ENCODE results near the gene TIPARP.
"Not testable (repeated sequence)": the region's sequence is repeated elsewhere in the genome, so short reads cannot be mapped to it uniquely, and the experiment has no call there.

The TIPARP gene

GRCh38 chr3:156693166-156693565, 18.8 kb downstream of the TIPARP start:
- Histone ChIP-seq H3K9ac (ENCODE audit: low read length) (no peak overlapping the region), H3K9me3 (ENCODE audit: control insufficient read depth, insufficient read depth, low read depth, low read length) (no peaks in the 10 kb centered on the region), H3K4me3 (ENCODE audit: low read depth, low read length) (no peak overlapping the region), H3K27me3 (ENCODE audit: control insufficient read depth, insufficient read depth, low read length) (no peaks in the 10 kb centered on the region), H3K4me1 (ENCODE audit: control insufficient read depth, insufficient read depth, low read length) (no peaks in the 10 kb centered on the region), H3K36me3 (ENCODE audit: control insufficient read depth, insufficient read depth, low read length) (peaks cover 38% of the 10 kb centered on the region), H3K27ac (ENCODE audit: low read depth, low read length) (no peak overlapping the region)

DNA sequence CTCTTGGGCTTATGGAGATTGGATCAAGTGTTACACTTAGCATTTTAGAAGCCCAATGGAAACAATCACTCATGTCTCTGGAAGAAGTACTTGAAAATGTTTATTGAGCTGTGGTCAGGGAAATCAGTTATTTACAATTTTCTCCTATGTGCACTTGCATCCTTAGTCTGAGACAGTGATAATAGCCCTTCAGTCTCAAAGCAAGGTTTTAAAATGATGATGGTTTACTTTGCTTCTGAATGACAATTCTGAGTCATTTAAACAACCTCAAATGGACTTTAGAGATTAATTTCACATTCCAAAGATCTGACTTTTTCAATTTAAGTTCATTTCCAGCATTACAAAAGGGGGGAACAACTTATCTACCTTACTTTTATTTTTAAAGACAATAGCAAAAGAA, 20.1 kb downstream of the TIPARP start:
- Histone ChIP-seq H3K4me1 (ENCODE audit: control insufficient read depth, insufficient read depth, low read length) (no peaks in the 10 kb centered on the region), H3K36me3 (ENCODE audit: control insufficient read depth, insufficient read depth, low read length) (peaks cover 46% of the 10 kb centered on the region), H3K9me3 (ENCODE audit: control insufficient read depth, insufficient read depth, low read depth, low read length) (no peaks in the 10 kb centered on the region), H3K27ac (ENCODE audit: low read depth, low read length) (no peak overlapping the region), H3K4me3 (ENCODE audit: low read depth, low read length) (no peak overlapping the region), H3K27me3 (ENCODE audit: control insufficient read depth, insufficient read depth, low read length) (no peaks in the 10 kb centered on the region), H3K9ac (ENCODE audit: low read length) (no peak overlapping the region)

GRCh38 chr3:156702367-156702766, 28.0 kb downstream of the TIPARP start:
- Histone ChIP-seq H3K9me3 (ENCODE audit: control insufficient read depth, insufficient read depth, low read depth, low read length) (no peaks in the 10 kb centered on the region), H3K4me3 (ENCODE audit: low read depth, low read length) (no peak overlapping the region), H3K27ac (ENCODE audit: low read depth, low read length) (no peak overlapping the region), H3K27me3 (ENCODE audit: control insufficient read depth, insufficient read depth, low read length) (no peaks in the 10 kb centered on the region), H3K4me1 (ENCODE audit: control insufficient read depth, insufficient read depth, low read length) (no peaks in the 10 kb centered on the region), H3K36me3 (ENCODE audit: control insufficient read depth, insufficient read depth, low read length) (peaks cover 45% of the 10 kb centered on the region), H3K9ac (ENCODE audit: low read length) (no peak overlapping the region)

GRCh38 chr3:156704370-156705036, 30.1 kb downstream of the TIPARP start:
- peaks cover 29% of the 10 kb centered on the region for H3K36me3 ChIP-seq (ENCODE audit: control insufficient read depth, insufficient read depth, low read length)
- H3K4me3 ChIP-seq (ENCODE audit: low read depth, low read length), result no peak overlapping the region
- no peak overlapping the region for H3K27ac ChIP-seq (ENCODE audit: low read depth, low read length)
- H3K27me3 ChIP-seq (ENCODE audit: control insufficient read depth, insufficient read depth, low read length), result no peaks in the 10 kb centered on the region
- no peaks in the 10 kb centered on the region for H3K9me3 ChIP-seq (ENCODE audit: control insufficient read depth, insufficient read depth, low read depth, low read length)
- H3K9ac ChIP-seq (ENCODE audit: low read length), result no peak overlapping the region
- no peaks in the 10 kb centered on the region for H3K4me1 ChIP-seq (ENCODE audit: control insufficient read depth, insufficient read depth, low read length)

DNA sequence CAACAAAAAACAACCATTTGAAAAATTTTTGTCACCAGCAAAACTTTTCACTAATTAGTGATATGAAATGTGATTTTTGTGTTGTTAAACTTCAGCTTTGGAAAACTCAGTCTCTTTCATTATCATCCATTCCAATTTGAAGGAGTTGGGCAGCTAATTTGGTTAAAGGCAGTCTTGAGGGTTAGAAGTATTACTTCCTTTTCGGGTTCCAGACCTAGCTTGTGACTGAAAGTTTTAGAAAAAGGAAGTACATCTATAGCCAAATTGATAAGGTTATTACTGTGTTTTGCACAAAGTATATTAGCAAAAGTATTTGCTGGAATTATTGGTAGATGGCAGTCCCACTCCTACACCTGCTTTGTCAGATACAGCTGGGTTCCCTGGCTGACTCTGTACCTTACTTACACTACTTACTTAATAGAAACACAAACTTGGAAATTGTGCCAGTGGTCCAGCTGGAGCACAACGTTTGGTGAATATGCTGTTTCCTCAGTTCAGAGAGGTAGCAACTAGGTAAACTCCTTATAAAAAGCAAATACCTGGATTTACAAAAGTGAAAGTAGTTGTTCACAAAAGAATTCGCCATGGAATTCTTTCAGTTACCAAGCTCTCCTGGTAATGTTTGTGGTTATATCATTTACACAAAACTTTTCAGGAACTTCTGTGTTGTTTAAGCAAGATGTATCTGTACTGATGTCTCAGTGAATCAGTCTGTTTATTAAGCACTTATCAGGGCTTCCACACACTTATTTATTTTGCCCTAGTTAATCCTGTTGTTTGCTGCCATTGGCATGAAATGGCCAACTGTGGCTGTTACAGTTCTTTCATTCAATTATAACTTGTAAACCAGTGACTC, 31.6 kb downstream of the TIPARP start:
- H3K27me3 ChIP-seq (ENCODE audit: control insufficient read depth, insufficient read depth, low read length), result no peaks in the 10 kb centered on the region
- no peak overlapping the region for H3K9ac ChIP-seq (ENCODE audit: low read length)
- H3K9me3 ChIP-seq (ENCODE audit: control insufficient read depth, insufficient read depth, low read depth, low read length), result no peaks in the 10 kb centered on the region
- H3K4me3 ChIP-seq (ENCODE audit: low read depth, low read length), result no peak overlapping the region
- no peaks in the 10 kb centered on the region for H3K4me1 ChIP-seq (ENCODE audit: control insufficient read depth, insufficient read depth, low read length)
- peaks cover 31% of the 10 kb centered on the region for H3K36me3 ChIP-seq (ENCODE audit: control insufficient read depth, insufficient read depth, low read length)
- no peak overlapping the region for H3K27ac ChIP-seq (ENCODE audit: low read depth, low read length)

DNA sequence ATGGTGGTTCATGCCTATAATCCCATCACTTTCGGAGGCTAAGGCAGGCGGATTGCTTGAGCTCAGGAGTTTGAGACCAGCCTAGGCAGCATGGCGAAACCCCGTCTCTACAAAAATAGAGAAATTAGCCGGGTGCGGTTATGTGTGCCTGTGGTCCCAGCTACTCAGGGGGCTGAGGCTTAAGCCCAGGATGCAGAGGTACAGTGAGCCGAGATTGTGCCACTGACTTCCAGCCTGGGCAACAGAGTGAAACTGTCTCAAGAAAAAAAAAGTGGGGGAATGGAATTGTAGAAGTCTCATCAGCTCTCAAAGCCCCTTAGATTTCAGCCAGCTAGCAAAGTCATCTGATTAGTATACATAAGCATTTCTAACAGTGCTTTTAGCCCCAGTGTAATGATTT, 33.2 kb downstream of the TIPARP start:
- Histone ChIP-seq H3K4me1 (ENCODE audit: control insufficient read depth, insufficient read depth, low read length) (no peaks in the 10 kb centered on the region), H3K36me3 (ENCODE audit: control insufficient read depth, insufficient read depth, low read length) (peaks cover 31% of the 10 kb centered on the region), H3K27ac (ENCODE audit: low read depth, low read length) (no peak overlapping the region), H3K9me3 (ENCODE audit: control insufficient read depth, insufficient read depth, low read depth, low read length) (no peaks in the 10 kb centered on the region), H3K9ac (ENCODE audit: low read length) (no peak overlapping the region), H3K4me3 (ENCODE audit: low read depth, low read length) (no peak overlapping the region), H3K27me3 (ENCODE audit: control insufficient read depth, insufficient read depth, low read length) (no peaks in the 10 kb centered on the region)

- Histone ChIP-seq H3K4me1 (ENCODE audit: control insufficient read depth, insufficient read depth, low read length) (no peaks in the 10 kb centered on the region), H3K27ac (ENCODE audit: low read depth, low read length) (no peak overlapping the region), H3K9ac (ENCODE audit: low read length) (no peak overlapping the region), H3K36me3 (ENCODE audit: control insufficient read depth, insufficient read depth, low read length) (peaks cover 13% of the 10 kb centered on the region), H3K4me3 (ENCODE audit: low read depth, low read length) (no peak overlapping the region), H3K27me3 (ENCODE audit: control insufficient read depth, insufficient read depth, low read length) (no peaks in the 10 kb centered on the region), H3K9me3 (ENCODE audit: control insufficient read depth, insufficient read depth, low read depth, low read length) (no peaks in the 10 kb centered on the region)
These were observed 36.0 kb downstream of the TIPARP start for GRCh38 chr3:156710429-156710828.

DNA sequence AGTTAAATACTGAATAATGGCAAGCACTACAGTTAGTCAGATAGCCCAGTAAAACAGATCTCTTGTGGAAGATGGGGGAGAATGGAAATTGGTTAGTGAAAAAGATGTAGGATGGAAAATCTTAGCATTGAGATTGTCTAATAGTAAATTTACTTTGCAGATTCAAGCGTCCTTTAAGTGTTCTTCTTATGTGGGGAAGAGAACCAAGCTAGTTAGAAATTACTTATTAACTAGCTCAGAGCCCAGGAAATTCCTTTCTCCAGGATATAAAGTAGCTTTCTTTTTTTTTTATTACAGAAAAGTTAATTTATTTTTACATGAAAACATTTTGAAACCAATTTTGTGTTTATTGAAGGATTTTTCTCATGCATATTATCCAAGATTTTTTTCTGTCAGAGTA, 36.7 kb downstream of the TIPARP start:
- Histone ChIP-seq H3K9me3 (ENCODE audit: control insufficient read depth, insufficient read depth, low read depth, low read length) (no peaks in the 10 kb centered on the region), H3K36me3 (ENCODE audit: control insufficient read depth, insufficient read depth, low read length) (peaks cover 6% of the 10 kb centered on the region), H3K4me1 (ENCODE audit: control insufficient read depth, insufficient read depth, low read length) (no peaks in the 10 kb centered on the region), H3K27ac (ENCODE audit: low read depth, low read length) (no peak overlapping the region), H3K4me3 (ENCODE audit: low read depth, low read length) (no peak overlapping the region), H3K27me3 (ENCODE audit: control insufficient read depth, insufficient read depth, low read length) (no peaks in the 10 kb centered on the region), H3K9ac (ENCODE audit: low read length) (no peak overlapping the region)

GRCh38 chr3:156711944-156712343, 37.6 kb downstream of the TIPARP start:
- H3K27ac ChIP-seq (ENCODE audit: low read depth, low read length); H3K27me3 ChIP-seq (ENCODE audit: control insufficient read depth, insufficient read depth, low read length); H3K4me3 ChIP-seq (ENCODE audit: low read depth, low read length); H3K9me3 ChIP-seq (ENCODE audit: control insufficient read depth, insufficient read depth, low read depth, low read length); H3K36me3 ChIP-seq (ENCODE audit: control insufficient read depth, insufficient read depth, low read length); H3K9ac ChIP-seq (ENCODE audit: low read length); H3K4me1 ChIP-seq (ENCODE audit: control insufficient read depth, insufficient read depth, low read length): not testable (repeated sequence)

DNA sequence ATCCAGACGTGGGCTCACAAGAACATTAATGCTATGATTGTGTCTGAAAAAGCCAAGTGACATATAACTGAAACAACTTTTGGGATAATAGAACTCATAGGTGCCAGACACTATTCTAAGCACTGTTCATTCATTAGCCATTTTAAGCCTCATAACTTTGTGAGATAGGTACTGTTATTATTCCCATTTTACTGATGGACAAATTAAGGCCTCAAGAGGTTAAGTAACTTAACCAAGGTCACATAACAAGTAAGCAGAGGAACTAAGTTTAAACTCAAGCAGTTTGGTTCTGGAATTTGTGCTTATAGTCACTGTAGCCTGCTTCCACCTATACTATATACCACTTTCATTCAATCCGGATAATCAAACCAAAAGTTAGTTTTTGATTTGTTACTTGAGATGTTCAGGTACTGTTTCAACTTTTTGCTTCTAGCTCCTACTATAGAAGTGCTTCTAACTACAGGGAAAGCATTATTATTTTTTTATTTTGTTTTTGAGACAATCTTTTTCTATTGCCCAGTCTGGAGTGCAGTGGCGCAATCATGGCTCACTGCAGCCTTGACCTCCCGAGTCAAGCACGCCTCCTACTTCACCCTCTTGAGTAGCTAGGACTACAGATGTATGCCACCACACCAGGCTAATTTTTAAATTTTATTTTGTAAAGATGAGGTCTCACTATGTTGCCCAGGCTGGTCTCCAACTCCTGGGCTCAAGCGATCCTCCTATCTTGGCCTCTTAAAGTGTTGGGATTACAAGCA, 41.9 kb downstream of the TIPARP start:
- no peak overlapping the region for H3K27ac ChIP-seq (ENCODE audit: low read depth, low read length)
- H3K4me3 ChIP-seq (ENCODE audit: low read depth, low read length), result no peak overlapping the region
- H3K27me3 ChIP-seq (ENCODE audit: control insufficient read depth, insufficient read depth, low read length), result no peaks in the 10 kb centered on the region
- no peaks in the 10 kb centered on the region for H3K9me3 ChIP-seq (ENCODE audit: control insufficient read depth, insufficient read depth, low read depth, low read length)
- peaks cover 5% of the 10 kb centered on the region; the same call in 1 of the 2 replicates for H3K4me1 ChIP-seq (ENCODE audit: control insufficient read depth, insufficient read depth, low read length)
- H3K9ac ChIP-seq (ENCODE audit: low read length), result no peak overlapping the region
- H3K36me3 ChIP-seq (ENCODE audit: control insufficient read depth, insufficient read depth, low read length), result no peaks in the 10 kb centered on the region; the same call in 1 of the 2 replicates

All from HUES6 (cell line).